Measurements from ENCODE around the gene KATNBL1.

Gene KATNBL1

DNA sequence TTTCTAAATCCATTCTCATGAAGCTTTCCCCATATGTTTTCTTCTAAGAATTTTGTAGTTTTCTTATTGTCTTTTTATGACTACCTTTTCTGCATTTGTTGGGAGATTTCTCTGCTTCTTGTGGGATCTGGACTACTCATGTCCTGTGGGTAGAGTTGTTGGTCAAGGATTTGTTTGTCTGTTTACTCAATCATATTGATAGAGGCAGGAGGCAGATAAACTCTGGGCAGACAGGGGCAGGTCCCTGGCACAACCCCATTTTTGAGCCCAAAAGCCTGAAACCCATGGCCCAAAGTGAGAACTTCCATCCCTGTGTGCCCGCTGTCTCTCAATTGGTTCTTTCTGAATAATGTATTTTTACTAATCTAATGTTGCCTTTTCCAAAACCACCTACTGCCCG is 95.7 kb downstream of the KATNBL1 start:
- no peak for DNase-seq

DNA sequence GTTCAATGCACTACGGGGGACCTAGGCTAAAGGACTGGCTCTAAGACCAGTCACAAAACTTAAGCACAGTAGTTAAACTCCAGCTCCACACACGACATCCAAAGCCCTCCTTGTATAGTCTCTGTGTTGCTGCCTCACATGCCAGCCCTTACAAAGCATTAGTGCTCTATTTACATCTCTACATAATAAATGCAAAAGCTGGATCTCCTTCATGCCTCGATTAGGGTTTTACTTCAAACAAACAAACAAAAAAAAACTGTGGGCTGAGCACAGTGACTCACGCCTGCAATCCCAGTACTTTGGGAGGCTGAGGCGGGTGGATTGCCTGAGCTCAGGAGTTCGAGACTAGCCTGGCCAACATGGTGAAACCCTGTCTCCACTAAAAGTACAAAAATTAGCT is 98.4 kb downstream of the KATNBL1 start:
- DNase-seq: no peak

DNA sequence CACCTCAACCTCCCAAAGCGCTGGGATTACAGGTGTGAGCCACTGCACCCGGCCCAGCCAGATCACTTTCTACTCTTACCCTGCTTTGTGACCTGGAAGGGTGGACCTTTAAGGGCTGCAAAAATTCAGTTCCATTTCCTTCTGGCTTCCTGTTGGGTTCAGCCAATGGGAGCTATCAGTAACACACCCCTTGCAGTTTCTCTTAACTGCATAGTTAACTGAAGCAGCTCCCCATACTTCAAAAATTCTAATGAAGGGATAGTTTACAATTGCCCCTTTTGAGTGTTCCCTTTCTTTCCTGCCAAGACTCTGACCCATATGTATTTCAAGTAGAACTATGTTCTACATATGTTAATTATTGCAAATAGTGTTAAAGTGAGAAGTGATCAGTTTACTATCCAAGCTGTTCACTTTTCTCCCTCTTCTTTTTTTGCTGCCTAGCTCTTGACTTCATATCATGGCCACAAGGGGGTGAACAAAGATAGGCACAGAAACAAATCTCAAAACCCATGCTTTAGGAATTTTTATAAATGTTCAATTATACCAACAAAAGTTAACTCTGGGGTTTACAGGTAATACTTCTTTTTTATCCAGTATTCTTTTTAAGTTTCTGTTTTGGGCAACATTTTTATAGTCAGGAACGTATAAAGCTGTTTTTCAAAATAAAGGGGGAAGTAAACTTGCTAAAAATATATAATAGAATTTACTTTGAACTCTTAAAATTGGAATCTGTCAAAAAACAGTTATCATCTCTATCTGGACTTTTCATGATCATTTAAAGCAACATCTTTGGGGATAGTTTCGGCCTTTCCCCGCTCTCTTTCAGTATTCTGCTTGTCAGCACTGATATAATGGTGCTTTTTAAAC is 99.9 kb downstream of the KATNBL1 start:
- DNase-seq: no peak

DNA sequence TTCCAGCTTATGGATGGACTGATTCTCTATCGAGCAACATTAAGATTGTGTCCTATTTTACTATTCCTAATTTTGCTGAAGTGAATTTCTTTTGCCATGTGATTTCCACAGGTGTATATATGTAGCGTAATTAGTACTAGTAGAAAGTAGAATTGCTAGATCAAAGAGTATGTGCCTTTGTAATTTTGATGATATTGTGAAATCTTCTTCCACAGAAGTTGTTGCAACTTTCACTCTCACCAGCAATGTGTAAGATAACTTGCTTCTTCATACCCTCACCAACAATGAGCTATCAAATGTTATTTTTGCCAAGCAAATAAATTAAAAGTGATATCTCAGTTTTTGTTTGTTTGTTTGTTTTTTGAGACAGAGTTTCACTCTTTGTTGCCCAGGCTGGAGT is 102.6 kb downstream of the KATNBL1 start:
- DNase-seq: no peak

DNA sequence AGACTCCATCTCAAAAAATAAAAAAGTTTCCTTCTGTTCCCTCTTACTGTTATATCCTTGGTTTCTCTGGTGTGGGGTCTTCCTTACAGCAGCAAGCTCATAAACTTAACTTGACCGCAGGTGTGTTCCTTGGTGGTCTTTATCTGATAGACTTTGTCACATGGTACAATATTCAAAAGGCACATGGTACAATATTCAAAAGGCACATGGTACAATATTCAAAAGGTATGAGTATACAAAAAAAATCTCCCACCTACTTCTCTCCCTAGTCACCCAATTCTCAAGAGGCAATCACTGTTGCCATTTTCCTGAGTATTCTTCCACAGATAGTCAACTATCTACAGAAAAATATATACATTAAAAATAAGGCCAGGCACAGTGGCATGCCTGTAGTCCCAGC is 103.5 kb downstream of the KATNBL1 start:
- no peak for DNase-seq

DNA sequence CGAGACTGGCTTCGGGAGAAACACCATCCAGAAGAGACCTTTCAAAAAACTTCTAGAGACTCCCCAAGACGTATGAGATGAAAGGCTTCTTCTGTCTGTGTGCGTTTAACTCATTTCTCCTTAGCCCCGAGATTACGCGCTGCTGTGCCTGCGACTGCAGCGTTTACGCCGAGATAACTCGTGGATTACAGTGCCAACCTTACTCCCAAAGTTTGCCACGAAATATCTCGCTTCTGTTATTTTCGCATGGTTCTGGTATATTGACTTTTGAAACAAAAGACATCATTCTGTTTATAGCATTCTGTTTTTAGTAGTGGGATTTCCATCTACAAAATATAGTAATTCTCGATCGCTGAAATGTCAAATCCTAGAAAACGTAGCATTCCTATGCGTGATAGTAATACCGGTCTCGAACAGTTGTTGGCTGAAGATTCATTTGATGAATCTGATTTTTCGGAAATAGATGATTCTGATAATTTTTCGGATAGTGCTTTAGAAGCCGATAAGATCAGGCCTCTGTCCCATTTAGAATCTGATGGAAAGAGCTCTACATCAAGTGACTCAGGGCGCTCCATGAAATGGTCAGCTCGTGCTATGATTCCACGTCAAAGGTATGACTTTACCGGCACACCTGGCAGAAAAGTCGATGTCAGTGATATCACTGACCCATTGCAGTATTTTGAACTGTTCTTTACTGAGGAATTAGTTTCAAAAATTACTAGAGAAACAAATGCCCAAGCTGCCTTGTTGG is 107.5 kb downstream of the KATNBL1 start:
- no peak for DNase-seq

DNA sequence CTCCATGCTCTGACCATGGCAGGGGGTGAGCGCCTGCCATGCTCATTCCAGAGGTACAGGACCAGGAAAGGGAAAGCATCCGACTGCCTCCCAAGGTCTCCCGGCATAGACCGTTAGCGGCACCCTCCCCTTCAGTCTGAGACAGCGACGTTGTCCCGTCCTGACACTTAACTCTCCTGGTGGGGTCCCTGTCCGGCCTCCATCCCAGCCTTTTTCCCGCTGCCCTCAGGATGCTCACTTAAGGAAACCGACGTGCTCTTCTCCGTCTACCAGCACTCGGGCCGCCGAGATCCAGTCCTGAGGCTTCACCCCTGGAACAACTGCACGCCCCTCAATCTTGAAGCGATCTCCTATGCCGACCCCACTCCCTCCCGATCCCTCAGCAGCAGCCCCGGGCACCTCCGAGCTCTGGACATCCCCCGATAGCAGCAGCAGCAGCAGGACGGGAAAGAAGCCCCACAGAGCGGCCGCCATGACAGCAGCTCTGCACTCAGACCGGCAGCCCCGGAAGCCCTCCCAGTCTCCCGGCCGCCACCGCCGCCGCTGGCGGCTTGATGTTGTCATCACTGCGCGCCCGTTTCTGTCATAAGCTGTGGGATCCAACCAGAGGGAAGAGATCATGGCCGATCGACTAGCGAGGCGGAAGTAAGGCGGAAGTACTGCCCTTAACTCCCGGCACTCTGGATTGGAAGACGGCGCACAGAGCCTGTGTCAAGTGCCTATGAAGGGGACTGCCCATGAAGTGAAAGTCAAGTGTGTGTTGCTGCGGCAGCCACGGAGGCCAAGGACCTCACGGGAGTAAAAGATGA is 108.3 kb downstream of the KATNBL1 start, which contains the start of the genes EMC7 and PGBD4:
Gene EMC7 (minus strand): TSS at position 497 of the 809 bp plus-strand sequence. CDS start 23 bp downstream, at position 474.
Gene PGBD4 (plus strand): TSS at position 718 of the 809 bp plus-strand sequence. CDS start 449 bp downstream, outside the sequence.
- peak; percentile 97 to 98 (median 98) for DNase-seq

DNA sequence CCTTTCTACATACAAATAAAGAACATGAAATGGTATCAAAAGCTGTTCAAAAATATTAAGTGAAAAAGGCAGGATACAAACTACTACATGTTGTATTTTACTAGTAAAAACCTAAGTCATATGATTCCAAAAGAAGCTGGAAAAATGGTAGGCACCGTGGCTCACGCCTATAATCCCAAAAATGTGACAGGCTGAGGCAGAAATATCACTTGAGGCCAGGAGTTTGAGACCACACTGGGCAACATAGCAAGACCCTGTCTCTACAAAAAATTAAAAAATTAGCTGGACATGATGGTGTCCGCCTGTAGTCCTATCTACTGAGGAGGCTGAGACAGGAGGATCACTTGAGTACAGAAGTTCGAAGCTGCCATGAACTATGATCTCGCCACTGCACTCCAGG is 110.0 kb downstream of the KATNBL1 start:
- DNase-seq: no peak
